MM.1S (cell line): ENCODE results near the gene EOMES.

Experiments
- DNase-seq: peaks from one replicate; pipeline ENCODE4 v3.0.0-alpha.2; 2015
- H2AFZ ChIP-seq: fragments of 300-600 bp; sonication (generic); 2 replicates; pipeline ENCODE4 v1.6.0; 2016; ENCODE audit warnings: antibody characterized with exemption, low read length
- H3F3A ChIP-seq: fragments of 300-600 bp; sonication (generic); 2 replicates; pipeline ENCODE4 v1.6.1; 2016; ENCODE audit warnings: mild to moderate bottlenecking, antibody characterized with exemption, low read length, moderate library complexity, mixed read lengths; ENCODE audit not compliant: insufficient read depth
- H3K27ac ChIP-seq: fragments of 300-600 bp; sonication (generic); 2 replicates; pipeline ENCODE4 v1.5.1; 2016; ENCODE audit warnings: mild to moderate bottlenecking, low read length
- H3K27me3 ChIP-seq: fragments of 300-600 bp; sonication (generic); replicated peaks from 2 replicates; pipeline ENCODE4 v1.6.0; 2016; ENCODE audit warnings: low read length; ENCODE audit not compliant: insufficient read depth
- H3K36me3 ChIP-seq: fragments of 300-600 bp; sonication (generic); replicated peaks from 2 replicates; pipeline ENCODE4 v1.6.1; 2016; ENCODE audit warnings: mild to moderate bottlenecking, low read length, mixed read lengths; ENCODE audit not compliant: insufficient read depth
- H3K4me1 ChIP-seq: fragments of 300-600 bp; sonication (generic); 2 replicates; pipeline ENCODE4 v1.6.1; 2016; ENCODE audit warnings: low read length, mixed read lengths
- H3K4me2 ChIP-seq: fragments of 300-600 bp; sonication (generic); 2 replicates; pipeline ENCODE4 v1.6.0; 2016; ENCODE audit warnings: low read depth, low read length
- H3K4me3 ChIP-seq: fragments of 300-600 bp; sonication (generic); 2 replicates; pipeline ENCODE4 v1.5.1; 2016; ENCODE audit warnings: low read length, mixed read lengths
- H3K79me2 ChIP-seq: fragments of 300-600 bp; sonication (generic); 2 replicates; pipeline ENCODE4 v1.6.1; 2016; ENCODE audit warnings: mixed run types, low read length, mixed read lengths
- H3K9ac ChIP-seq: fragments of 300-600 bp; sonication (generic); 2 replicates; pipeline ENCODE4 v1.6.1; 2016; ENCODE audit warnings: low read length, mixed read lengths
- H3K9me2 ChIP-seq: fragments of 300-600 bp; sonication (generic); replicated peaks from 2 replicates; pipeline ENCODE4 v1.6.1; 2016; ENCODE audit warnings: mild to moderate bottlenecking, low read length, mixed read lengths; ENCODE audit not compliant: insufficient read depth
- H3K9me3 ChIP-seq: fragments of 300-600 bp; sonication (generic); replicated peaks from 2 replicates; pipeline ENCODE4 v1.6.1; 2016; ENCODE audit warnings: mild to moderate bottlenecking, low read length, mixed read lengths; ENCODE audit not compliant: insufficient read depth
- H4K20me1 ChIP-seq: fragments of 300-600 bp; sonication (generic); 2 replicates; pipeline ENCODE4 v1.6.1; 2016; ENCODE audit warnings: mild to moderate bottlenecking, low read length, moderate library complexity, mixed read lengths; ENCODE audit not compliant: insufficient read depth
- CTCF ChIP-seq: fragments of 300-600 bp; sonication (generic); IDR thresholded peaks from 2 replicates; pipeline ENCODE4 v1.5.1; 2016; ENCODE audit warnings: antibody characterized with exemption, low read length, mixed read lengths
- EZH2 ChIP-seq: fragments of 300-600 bp; sonication (generic); optimal IDR thresholded peaks from 2 replicates; pipeline ENCODE3; 2017; ENCODE audit warnings: low read depth, mild to moderate bottlenecking, antibody characterized with exemption, low read length, mixed read lengths
- EZH2phosphoT487 ChIP-seq: fragments of 300-600 bp; sonication (generic); IDR thresholded peaks from 2 replicates; pipeline ENCODE4 v1.6.1; 2018; ENCODE audit warnings: antibody characterized with exemption, low read length

EOMES gene

DNA sequence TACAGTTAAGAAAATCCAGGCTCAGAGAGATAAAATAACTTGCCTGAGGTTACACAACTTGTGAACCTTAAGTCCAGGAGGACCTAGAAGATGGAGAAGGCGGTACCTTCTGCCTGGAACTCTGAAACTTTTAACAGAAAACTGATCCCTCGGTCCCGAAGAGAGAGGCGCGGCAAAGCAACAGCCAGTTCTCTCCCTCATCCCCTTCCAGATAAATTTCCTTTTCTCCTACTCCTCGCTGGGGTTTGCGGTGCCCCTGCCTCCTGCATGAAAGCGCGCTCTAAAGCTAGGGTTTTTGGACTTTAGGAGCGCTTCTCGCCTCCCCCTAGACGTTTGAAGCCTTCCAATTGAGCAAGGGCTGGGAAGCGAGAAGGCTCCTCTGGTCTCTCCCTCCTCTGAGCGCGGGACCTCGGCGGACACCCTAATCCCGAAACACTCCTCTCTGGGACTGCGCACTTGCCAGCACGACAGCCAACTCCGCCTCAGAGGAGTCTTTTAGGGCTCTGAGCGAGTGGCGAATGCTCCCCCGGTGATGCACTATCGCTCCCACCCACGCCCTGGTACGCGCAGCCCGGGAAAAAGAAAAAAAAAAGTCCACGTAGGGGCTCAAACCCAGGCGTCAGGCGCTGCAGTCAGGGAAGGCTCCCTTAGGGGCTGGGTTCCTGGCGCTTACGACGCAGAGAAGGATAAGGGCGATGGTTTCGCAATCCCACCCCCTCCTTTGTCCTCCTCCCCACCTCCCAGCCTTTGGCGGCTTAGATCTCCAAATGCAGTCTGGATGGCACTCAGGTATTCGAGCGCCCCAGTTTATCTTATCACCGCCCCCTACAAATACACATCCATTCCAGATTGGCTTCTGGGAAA, 7.9 kb upstream of the EOMES start:
- H3K4me3 ChIP-seq, result no peak overlapping the region
- H4K20me1 ChIP-seq, result no peaks in the 10 kb centered on the region
- no peaks in the 10 kb centered on the region for H3F3A ChIP-seq
- H3K36me3 ChIP-seq, result no peaks in the 10 kb centered on the region
- H3K79me2 ChIP-seq, result no peaks in the 10 kb centered on the region
- no peak for DNase-seq
- H3K9me3 ChIP-seq, result no peaks in the 10 kb centered on the region
- H3K27me3 ChIP-seq, result no peaks in the 10 kb centered on the region
- H3K9me2 ChIP-seq, result no peaks in the 10 kb centered on the region
- H3K27ac ChIP-seq, result no peak overlapping the region
- no peaks in the 10 kb centered on the region for H3K4me1 ChIP-seq
- H3K4me2 ChIP-seq, result no peak overlapping the region
- no peak for TF ChIP-seq EZH2phosphoT487
- TF ChIP-seq CTCF, result no peak
- TF ChIP-seq EZH2, result no peak
- H2AFZ ChIP-seq, result no peak overlapping the region
- no peak overlapping the region for H3K9ac ChIP-seq

DNA sequence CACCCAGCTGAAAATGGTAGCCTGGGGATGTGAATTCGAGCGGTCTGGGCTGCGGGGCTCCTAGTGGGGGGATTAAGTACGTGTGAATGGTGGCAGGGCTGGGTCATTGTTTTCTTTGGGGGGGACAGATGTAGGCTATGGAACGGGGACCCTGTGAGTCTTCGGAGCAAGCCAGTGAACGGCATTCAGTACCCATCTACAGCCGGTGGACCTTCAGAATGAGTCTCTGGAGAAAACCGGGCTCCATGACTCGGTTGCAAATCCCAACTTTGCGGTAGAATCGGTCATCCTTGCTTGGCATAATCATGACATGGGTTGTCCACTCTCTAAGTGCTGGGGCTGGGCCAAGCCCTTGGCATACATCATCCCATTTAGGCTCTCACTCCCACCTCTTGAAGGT, 7.2 kb upstream of the EOMES start:
- Histone ChIP-seq H3K9ac (no peak overlapping the region), H3K4me3 (no peak overlapping the region), H4K20me1 (no peaks in the 10 kb centered on the region), H3K9me2 (no peaks in the 10 kb centered on the region), H3K79me2 (no peaks in the 10 kb centered on the region), H3K36me3 (no peaks in the 10 kb centered on the region), H3K4me1 (no peaks in the 10 kb centered on the region), H2AFZ (no peak overlapping the region), H3K4me2 (no peak overlapping the region), H3K27ac (no peak overlapping the region), H3K27me3 (no peaks in the 10 kb centered on the region), H3F3A (no peaks in the 10 kb centered on the region), H3K9me3 (no peaks in the 10 kb centered on the region)
- no peak for DNase-seq
- TF ChIP-seq CTCF (no peak), EZH2phosphoT487 (no peak), EZH2 (no peak)

DNA sequence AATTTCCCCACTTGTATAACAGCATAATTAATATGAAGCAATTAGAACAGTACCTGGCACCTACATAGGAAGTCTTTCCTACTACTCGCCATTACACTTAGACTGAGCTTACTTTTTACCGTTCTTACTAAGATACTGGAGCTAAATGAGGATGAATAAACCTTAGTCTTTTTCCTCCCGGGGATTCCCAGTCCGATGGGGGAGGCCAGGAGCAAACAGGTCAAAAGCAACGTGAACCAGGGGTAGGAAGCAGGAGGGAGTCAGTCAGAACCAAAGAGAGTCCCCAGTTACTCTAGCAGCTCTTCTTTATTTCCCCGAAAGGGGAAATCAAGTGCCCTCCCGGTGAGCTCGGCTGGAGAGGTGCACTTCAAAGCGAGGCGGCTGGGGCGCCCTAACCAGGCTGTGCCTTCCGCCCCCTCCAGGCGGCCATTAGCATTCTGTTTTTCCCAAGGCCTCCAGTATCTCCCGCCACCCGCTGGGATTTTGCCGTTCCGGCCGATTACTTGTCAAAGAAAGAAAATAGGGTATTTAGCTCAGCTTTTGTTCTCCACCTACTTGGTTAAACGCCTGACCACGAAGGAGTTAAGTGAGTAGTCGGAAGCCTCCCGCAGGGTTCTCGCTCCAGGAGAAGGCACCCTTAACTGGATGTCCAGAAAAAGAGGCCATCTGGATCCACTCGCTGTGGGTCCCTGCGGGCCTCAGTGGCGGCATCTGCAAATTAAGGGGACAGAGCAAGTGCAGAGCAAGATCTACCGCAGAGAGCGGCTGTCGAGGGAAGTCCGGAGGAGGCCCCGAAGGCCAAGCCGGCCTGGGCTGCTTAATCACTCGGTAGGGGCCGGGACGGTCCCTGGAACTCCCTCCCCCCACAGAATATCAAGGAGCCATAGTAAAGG, 6.3 kb upstream of the EOMES start:
- H3K4me3 ChIP-seq, result no peak overlapping the region

More for the DNA sequence above, 6.3 kb upstream of the EOMES start:
- Histone ChIP-seq H3K79me2 (no peaks in the 10 kb centered on the region), H4K20me1 (no peaks in the 10 kb centered on the region), H3K9ac (no peak overlapping the region), H3K27ac (no peak overlapping the region), H3K9me2 (no peaks in the 10 kb centered on the region), H3F3A (no peaks in the 10 kb centered on the region), H3K36me3 (no peaks in the 10 kb centered on the region), H3K9me3 (no peaks in the 10 kb centered on the region), H3K27me3 (no peaks in the 10 kb centered on the region), H2AFZ (no peak overlapping the region), H3K4me2 (no peak overlapping the region), H3K4me1 (no peaks in the 10 kb centered on the region)
- DNase-seq, result no peak
- TF ChIP-seq EZH2 (no peak), EZH2phosphoT487 (no peak), CTCF (no peak)
